Suprapubic skin (tissue), 4 donors: ENCODE results near the gene REP15. TPM values are rescaled to one million over a fixed set of nuclear protein-coding genes. Genes with fewer than 3 reads are reported as not detected.

Source experiments
- DNase-seq, 2 donors: peaks; one replicate each; pipeline ENCODE4 v3.0.0-alpha.2; 2019; ENCODE audit warnings: low spot score in 2 of 2
- H3K27ac ChIP-seq: fragments of 200-600 bp; sonication (generic); one replicate; pipeline ENCODE4 v1.5.1; 2019
- H3K27me3 ChIP-seq: fragments of 200-600 bp; sonication (generic); one replicate; pipeline ENCODE4 v1.5.1; 2019
- H3K36me3 ChIP-seq: fragments of 200-600 bp; sonication (generic); one replicate; pipeline ENCODE4 v1.5.1; 2019
- H3K4me1 ChIP-seq: fragments of 200-600 bp; sonication (generic); one replicate; pipeline ENCODE4 v1.5.1; 2019
- H3K4me3 ChIP-seq: fragments of 200-600 bp; sonication (generic); one replicate; pipeline ENCODE4 v1.5.1; 2019; ENCODE audit warnings: mild to moderate bottlenecking
- H3K9me3 ChIP-seq: fragments of 200-600 bp; sonication (generic); one replicate; pipeline ENCODE4 v1.5.1; 2019
- CTCF ChIP-seq, 2 donors: fragments of 200-600 bp in 1 of 2; fragments of 450-650 bp in 1 of 2; sonication (generic) in 1 of 2; IDR thresholded peaks; one replicate each; pipeline ENCODE4 v1.5.1; 2016 to 2019; ENCODE audit warnings: antibody characterized with exemption in 2 of 2, mild to moderate bottlenecking in 1 of 2, moderate library complexity in 1 of 2
- EP300 ChIP-seq: sonication (generic); formaldehyde crosslinking; IDR thresholded peaks from one replicate; pipeline ENCODE4 v1.6.1; 2017; ENCODE audit warnings: antibody characterized with exemption
- POLR2A ChIP-seq, 2 donors: fragments of 450-650 bp; IDR thresholded peaks; one replicate each; pipeline ENCODE4 v1.6.1; 2017; ENCODE audit warnings: antibody characterized with exemption in 2 of 2, mild to moderate bottlenecking in 2 of 2, moderate library complexity in 2 of 2
- POLR2AphosphoS5 ChIP-seq, 3 donors: sonication (generic); formaldehyde crosslinking; IDR thresholded peaks; one replicate each; pipeline ENCODE4 v1.6.1; 2017; ENCODE audit warnings: antibody characterized with exemption in 3 of 3
- WGBS: methylation state at CpG from one replicate; pipeline ENCODE4 v1.1.5; 2018; 5-methylcytosine and 5-hydroxymethylcytosine counted together
- total RNA-seq, 4 donors: library from RNA; depleted of rRNA; stranded (reverse); fragments of >200 nt; gene quantifications; one replicate each; pipeline ENCODE4 v1.1.0, GENCODE V29; 2016

The REP15 gene
- total RNA-seq, 4 donors from 2014 or later = 0.99 to 2.1 (median 1.5) TPM

GRCh38 chr12:27709212-27709931 lies 13.1 kb downstream of the REP15 start:
- DNase-seq = no peak
- peak overlapping the region; percentile 90 for H3K27ac ChIP-seq
- no peaks in the 10 kb centered on the region for H3K36me3 ChIP-seq
- peak overlapping the region; percentile 93 for H3K4me3 ChIP-seq
- no peaks in the 10 kb centered on the region for H3K27me3 ChIP-seq
- H3K9me3 ChIP-seq = no peaks in the 10 kb centered on the region
- peaks cover 24% of the 10 kb centered on the region for H3K4me1 ChIP-seq
- WGBS = 80% methylated on average over 12 of the region's 12 CpGs
- TF ChIP-seq EP300 = no peak
- TF ChIP-seq CTCF (IDR thresholded peaks at IDR 0.05) = no peak
- no peak for TF ChIP-seq POLR2A (IDR thresholded peaks at IDR 0.05)
- no peak for TF ChIP-seq POLR2AphosphoS5 (IDR thresholded peaks at IDR 0.05)

GRCh38 chr12:27709932-27710591 lies 13.8 kb downstream of the REP15 start:
- Histone ChIP-seq H3K9me3 (no peaks in the 10 kb centered on the region), H3K27ac (peak overlapping the region; percentile 90), H3K27me3 (no peaks in the 10 kb centered on the region), H3K4me3 (peak overlapping the region; percentile 93), H3K4me1 (peaks cover 24% of the 10 kb centered on the region), H3K36me3 (no peaks in the 10 kb centered on the region)
- no peak for DNase-seq
- TF ChIP-seq POLR2A (IDR thresholded peaks at IDR 0.05) (no peak), CTCF (IDR thresholded peaks at IDR 0.05) (no peak)
- WGBS = 18% methylated on average over 24 of the region's 24 CpGs

GRCh38 chr12:27710592-27711316 lies 14.5 kb downstream of the REP15 start, which contains the start of gene MRPS35:
Gene MRPS35 (plus strand): TSS chr12:27710832. CDS start chr12:27710844, 12 bp downstream.
- TF ChIP-seq CTCF (IDR thresholded peaks at IDR 0.05) (no peak), POLR2A (IDR thresholded peaks at IDR 0.05) (peak in 1 of 2 donors; percentile 54), POLR2AphosphoS5 (IDR thresholded peaks at IDR 0.05) (peak in 1 of 3 donors; percentile 99)
- DNase-seq = peak; percentile 94
- Histone ChIP-seq H3K4me1 (peaks cover 24% of the 10 kb centered on the region), H3K27me3 (no peaks in the 10 kb centered on the region), H3K4me3 (peak within 1 kb of the TSS; percentile 93), H3K27ac (peak within 1 kb of the TSS; percentile 90), H3K9me3 (no peaks in the 10 kb centered on the region), H3K36me3 (no peaks in the 10 kb centered on the region)
- under 1% methylated on average over 44 of the region's 46 CpGs for WGBS

- Histone ChIP-seq H3K4me1 (peaks cover 24% of the 10 kb centered on the region), H3K27me3 (no peaks in the 10 kb centered on the region), H3K9me3 (no peaks in the 10 kb centered on the region), H3K4me3 (peak overlapping the region; percentile 93), H3K36me3 (peaks cover 4% of the 10 kb centered on the region), H3K27ac (peak overlapping the region; percentile 90)
- under 1% methylated on average over 11 of the region's 11 CpGs for WGBS
- no peak for TF ChIP-seq POLR2A (IDR thresholded peaks at IDR 0.05)
- TF ChIP-seq POLR2AphosphoS5 (IDR thresholded peaks at IDR 0.05) = no peak
- no peak for TF ChIP-seq CTCF (IDR thresholded peaks at IDR 0.05)
- TF ChIP-seq EP300 = no peak
- DNase-seq = no peak
These were observed 15.1 kb downstream of the REP15 start for GRCh38 chr12:27711317-27711682.

- H3K4me3 ChIP-seq = peak overlapping the region; percentile 93
- no peak overlapping the region for H3K27ac ChIP-seq
- TF ChIP-seq CTCF (IDR thresholded peaks at IDR 0.05) = no peak
- TF ChIP-seq EP300 = no peak
- TF ChIP-seq POLR2AphosphoS5 (IDR thresholded peaks at IDR 0.05) = no peak
- TF ChIP-seq POLR2A (IDR thresholded peaks at IDR 0.05) = no peak
These were observed 15.7 kb downstream of the REP15 start for GRCh38 chr12:27711967-27712366.

More at GRCh38 chr12:27711967-27712366, 15.7 kb downstream of the REP15 start:
- H3K9me3 ChIP-seq = no peaks in the 10 kb centered on the region
- WGBS = 69% methylated on average over 2 of the region's 2 CpGs
- H3K4me1 ChIP-seq = peaks cover 24% of the 10 kb centered on the region
- H3K27me3 ChIP-seq = no peaks in the 10 kb centered on the region
- DNase-seq = no peak
- H3K36me3 ChIP-seq = peaks cover 11% of the 10 kb centered on the region
